Loucy (cell line): ENCODE measurements around the gene PRKN.

Experiments used
- H2AFZ ChIP-seq: fragments of 200-600 bp; sonication (generic); 2 replicates; pipeline ENCODE4 v1.6.0; 2016; ENCODE audit warnings: antibody characterized with exemption, mild to moderate bottlenecking, low read length, moderate library complexity
- H3F3A ChIP-seq: fragments of 200-600 bp; 2 replicates; pipeline ENCODE4 v1.6.0; 2016; ENCODE audit warnings: antibody characterized with exemption, low read depth, mild to moderate bottlenecking
- H3K27me3 ChIP-seq: fragments of 200-600 bp; sonication (generic); 2 replicates; pipeline ENCODE4 v1.6.1; 2014; ENCODE audit warnings: low read length, mild to moderate bottlenecking; ENCODE audit not compliant: insufficient read depth, poor library complexity, severe bottlenecking
- H3K36me3 ChIP-seq: fragments of 200-600 bp; sonication (generic); 2 replicates; pipeline ENCODE4 v1.6.1; 2016; ENCODE audit warnings: low read length; ENCODE audit not compliant: insufficient read depth
- H3K4me1 ChIP-seq: fragments of 200-600 bp; sonication (generic); 2 replicates; pipeline ENCODE4 v1.5.1; 2014; ENCODE audit warnings: low read length, mild to moderate bottlenecking; ENCODE audit not compliant: insufficient read depth, poor library complexity, severe bottlenecking
- H3K4me2 ChIP-seq: fragments of 200-600 bp; sonication (generic); 2 replicates; pipeline ENCODE4 v1.6.0; 2014; ENCODE audit warnings: antibody characterized with exemption, low read length, low read depth, mild to moderate bottlenecking; ENCODE audit not compliant: poor library complexity, severe bottlenecking
- H3K4me3 ChIP-seq: fragments of 200-600 bp; sonication (generic); 2 replicates; pipeline ENCODE4 v1.5.1; 2014; ENCODE audit warnings: low read length, mild to moderate bottlenecking, mixed read lengths; ENCODE audit not compliant: poor library complexity, severe bottlenecking
- H3K79me2 ChIP-seq: fragments of 200-600 bp; sonication (generic); 2 replicates; pipeline ENCODE4 v1.6.1; 2014; ENCODE audit warnings: low read length; ENCODE audit not compliant: insufficient read depth
- H3K9ac ChIP-seq: fragments of 200-600 bp; sonication (generic); 2 replicates; pipeline ENCODE4 v1.6.0; 2014; ENCODE audit warnings: mild to moderate bottlenecking, low read depth, low read length, moderate library complexity; ENCODE audit not compliant: poor library complexity, severe bottlenecking
- H3K9me2 ChIP-seq: fragments of 200-600 bp; sonication (generic); replicated peaks from 2 replicates; pipeline ENCODE4 v1.6.1; 2016; ENCODE audit warnings: low read depth, low read length, mixed read lengths
- H3K9me3 ChIP-seq: fragments of 200-600 bp; sonication (generic); 2 replicates; pipeline ENCODE4 v1.6.1; 2014; ENCODE audit warnings: mild to moderate bottlenecking, antibody characterized with exemption, low read length, low read depth; ENCODE audit not compliant: insufficient read depth
- H4K20me1 ChIP-seq: fragments of 200-600 bp; sonication (generic); 2 replicates; pipeline ENCODE4 v1.6.0; 2014; ENCODE audit warnings: antibody characterized with exemption, low read length, mild to moderate bottlenecking; ENCODE audit not compliant: insufficient read depth, poor library complexity, severe bottlenecking
- EZH2phosphoT487 ChIP-seq: fragments of 200-600 bp; IDR thresholded peaks from 2 replicates; pipeline ENCODE4 v1.6.1; 2018; ENCODE audit warnings: antibody characterized with exemption, mild to moderate bottlenecking, moderate library complexity, borderline replicate concordance
- TF ChIP-seq, protein P1 (sequence below): fragments of 200-600 bp; sonication (generic); conservative IDR thresholded peaks from 2 replicates; pipeline ENCODE4 v1.5.1; 2014; ENCODE audit warnings: mild to moderate bottlenecking, antibody characterized with exemption, low read length

Gene PRKN

GRCh38 chr6:162181741-162182401 is 545.7 kb downstream of the PRKN start:
- H3K4me2 ChIP-seq, result no peak overlapping the region

GRCh38 chr6:162181111-162181510 is 546.5 kb downstream of the PRKN start:
- H3K9ac ChIP-seq, result no peak overlapping the region
- H3K4me3 ChIP-seq, result no peak overlapping the region
- H4K20me1 ChIP-seq, result no peaks in the 10 kb centered on the region
- no peaks in the 10 kb centered on the region for H3K9me3 ChIP-seq
- no peaks in the 10 kb centered on the region for H3K4me1 ChIP-seq
- H3F3A ChIP-seq, result no peaks in the 10 kb centered on the region
- no peaks in the 10 kb centered on the region for H3K27me3 ChIP-seq
- no peaks in the 10 kb centered on the region for H3K79me2 ChIP-seq
- H3K4me2 ChIP-seq, result no peak overlapping the region
- no peak for TF ChIP-seq EZH2phosphoT487
- TF ChIP-seq, protein P1, sequence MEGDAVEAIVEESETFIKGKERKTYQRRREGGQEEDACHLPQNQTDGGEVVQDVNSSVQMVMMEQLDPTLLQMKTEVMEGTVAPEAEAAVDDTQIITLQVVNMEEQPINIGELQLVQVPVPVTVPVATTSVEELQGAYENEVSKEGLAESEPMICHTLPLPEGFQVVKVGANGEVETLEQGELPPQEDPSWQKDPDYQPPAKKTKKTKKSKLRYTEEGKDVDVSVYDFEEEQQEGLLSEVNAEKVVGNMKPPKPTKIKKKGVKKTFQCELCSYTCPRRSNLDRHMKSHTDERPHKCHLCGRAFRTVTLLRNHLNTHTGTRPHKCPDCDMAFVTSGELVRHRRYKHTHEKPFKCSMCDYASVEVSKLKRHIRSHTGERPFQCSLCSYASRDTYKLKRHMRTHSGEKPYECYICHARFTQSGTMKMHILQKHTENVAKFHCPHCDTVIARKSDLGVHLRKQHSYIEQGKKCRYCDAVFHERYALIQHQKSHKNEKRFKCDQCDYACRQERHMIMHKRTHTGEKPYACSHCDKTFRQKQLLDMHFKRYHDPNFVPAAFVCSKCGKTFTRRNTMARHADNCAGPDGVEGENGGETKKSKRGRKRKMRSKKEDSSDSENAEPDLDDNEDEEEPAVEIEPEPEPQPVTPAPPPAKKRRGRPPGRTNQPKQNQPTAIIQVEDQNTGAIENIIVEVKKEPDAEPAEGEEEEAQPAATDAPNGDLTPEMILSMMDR, result no peak
- no peak overlapping the region for H2AFZ ChIP-seq
- H3K9me2 ChIP-seq, result no peaks in the 10 kb centered on the region; the same call in 1 of the 2 replicates
- H3K36me3 ChIP-seq, result no peaks in the 10 kb centered on the region

More at GRCh38 chr6:162181741-162182401, 545.7 kb downstream of the PRKN start:
- Histone ChIP-seq H3K4me3 (no peak overlapping the region), H3K36me3 (no peaks in the 10 kb centered on the region), H2AFZ (no peak overlapping the region), H3K79me2 (no peaks in the 10 kb centered on the region), H3F3A (no peaks in the 10 kb centered on the region), H4K20me1 (no peaks in the 10 kb centered on the region), H3K27me3 (no peaks in the 10 kb centered on the region), H3K9ac (no peak overlapping the region), H3K9me3 (no peaks in the 10 kb centered on the region), H3K4me1 (no peaks in the 10 kb centered on the region), H3K9me2 (no peaks in the 10 kb centered on the region; the same call in 1 of the 2 replicates)
- no peak for TF ChIP-seq EZH2phosphoT487
- TF ChIP-seq, protein P1, result no peak

DNA sequence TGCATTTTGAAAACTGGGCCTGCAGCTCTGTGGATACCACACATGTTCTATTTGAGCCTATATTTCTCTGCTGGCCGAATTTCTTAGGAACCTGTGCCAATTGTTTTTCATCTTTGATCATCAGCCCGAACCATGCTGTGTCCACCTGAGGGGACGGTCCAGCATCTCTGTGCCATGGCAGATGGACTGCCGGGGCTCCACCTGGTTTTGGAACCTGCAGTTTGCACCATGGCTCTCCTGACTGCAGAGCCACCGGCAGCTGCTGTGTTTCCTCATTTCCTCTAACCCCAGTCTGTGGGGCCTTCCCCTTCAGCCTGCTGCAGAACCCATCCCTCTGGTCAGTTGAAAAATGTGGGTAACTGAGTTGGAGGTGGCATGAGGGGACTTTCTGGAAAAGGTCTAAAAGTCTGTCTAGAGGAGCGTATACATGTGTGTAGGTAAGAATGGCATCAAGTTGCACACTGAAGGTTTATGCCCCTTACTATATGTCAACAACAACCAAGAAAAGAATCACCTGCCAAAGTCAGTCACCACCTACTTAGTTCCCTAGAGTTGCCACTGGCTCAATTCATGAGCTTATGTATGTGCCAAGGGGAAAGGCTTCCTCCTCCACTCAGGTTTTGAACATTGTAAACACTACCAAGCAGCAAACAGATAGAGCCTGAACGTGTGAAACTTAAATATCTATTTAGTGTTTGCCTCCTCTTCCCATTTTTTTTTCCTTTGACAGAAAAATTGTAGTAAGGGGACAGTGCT is 548.2 kb downstream of the PRKN start:
- no peaks in the 10 kb centered on the region for H3K36me3 ChIP-seq
- H3K4me3 ChIP-seq, result no peak overlapping the region
- no peaks in the 10 kb centered on the region for H3F3A ChIP-seq
- no peaks in the 10 kb centered on the region for H3K9me3 ChIP-seq
- H3K27me3 ChIP-seq, result no peaks in the 10 kb centered on the region
- no peaks in the 10 kb centered on the region for H3K79me2 ChIP-seq
- H4K20me1 ChIP-seq, result no peaks in the 10 kb centered on the region
- H3K4me2 ChIP-seq, result no peak overlapping the region
- H3K9me2 ChIP-seq, result no peaks in the 10 kb centered on the region; the same call in 1 of the 2 replicates
- H3K9ac ChIP-seq, result no peak overlapping the region
- no peaks in the 10 kb centered on the region for H3K4me1 ChIP-seq
- TF ChIP-seq, protein P1, result no peak
- no peak for TF ChIP-seq EZH2phosphoT487
- no peak overlapping the region for H2AFZ ChIP-seq
